ENCODE data around the gene DZIP3.
"Not testable (repeated sequence)": the region's sequence is repeated elsewhere in the genome, so short reads cannot be mapped to it uniquely, and the experiment has no call there.

DZIP3 gene

GRCh38 chr3:108602249-108602934 is 12.9 kb downstream of the DZIP3 start:
- no peak for DNase-seq

GRCh38 chr3:108602935-108603294 is 13.4 kb downstream of the DZIP3 start:
- DNase-seq, result peak; percentile 43

GRCh38 chr3:108603691-108604090 is 14.2 kb downstream of the DZIP3 start:
- peak; percentile 69 for DNase-seq

GRCh38 chr3:108605028-108605427 is 15.5 kb downstream of the DZIP3 start:
- no peak for DNase-seq

GRCh38 chr3:108605491-108605890 is 16.0 kb downstream of the DZIP3 start:
- no peak for DNase-seq

GRCh38 chr3:108608750-108609149 is 19.2 kb downstream of the DZIP3 start:
- DNase-seq, result peak; percentile 39

- DNase-seq, result no peak
Observed at GRCh38 chr3:108610651-108611050, 21.1 kb downstream of the DZIP3 start.

- not testable (repeated sequence) for DNase-seq
Observed at GRCh38 chr3:108616090-108616489, 26.6 kb downstream of the DZIP3 start.

GRCh38 chr3:108620250-108620649 is 30.7 kb downstream of the DZIP3 start:
- DNase-seq, result no peak

- DNase-seq, result no peak
Observed at GRCh38 chr3:108623504-108623903, 34.0 kb downstream of the DZIP3 start.

GRCh38 chr3:108629974-108630373 is 40.5 kb downstream of the DZIP3 start:
- DNase-seq, result no peak

- DNase-seq, result no peak
Observed at GRCh38 chr3:108642526-108642925, 53.0 kb downstream of the DZIP3 start.

- no peak for DNase-seq
Observed at GRCh38 chr3:108645364-108645763, 55.8 kb downstream of the DZIP3 start.

GRCh38 chr3:108655664-108656063 is 66.1 kb downstream of the DZIP3 start:
- not testable (repeated sequence) for DNase-seq

GRCh38 chr3:108661699-108662098 is 72.2 kb downstream of the DZIP3 start:
- peak; percentile 10 for DNase-seq

GRCh38 chr3:108662142-108662738 is 72.7 kb downstream of the DZIP3 start:
- peak; percentile 76 for DNase-seq

GRCh38 chr3:108664266-108664665 is 74.7 kb downstream of the DZIP3 start:
- DNase-seq, result no peak

GRCh38 chr3:108667312-108667711 is 77.8 kb downstream of the DZIP3 start:
- DNase-seq, result no peak

GRCh38 chr3:108669208-108669607 is 79.7 kb downstream of the DZIP3 start:
- peak; percentile 48 for DNase-seq

- DNase-seq, result no peak
Observed at GRCh38 chr3:108672701-108673100, 83.2 kb downstream of the DZIP3 start.

GRCh38 chr3:108673988-108674661 is 84.6 kb downstream of the DZIP3 start:
- no peak for DNase-seq

GRCh38 chr3:108677811-108678210 is 88.3 kb downstream of the DZIP3 start:
- no peak for DNase-seq

GRCh38 chr3:108692286-108692685 is 102.8 kb downstream of the DZIP3 start:
- DNase-seq, result not testable (repeated sequence)

GRCh38 chr3:108698461-108698860 is 108.9 kb downstream of the DZIP3 start:
- no peak for DNase-seq

All from OCI-M1 (cell line).